Prostate gland (tissue), 1 donor: ENCODE results near the gene COPG1.

ENCODE experiments used
- POLR2A ChIP-seq: fragments of 450-650 bp; IDR thresholded peaks from one replicate; pipeline ENCODE4 v1.6.1; 2016; ENCODE audit warnings: antibody characterized with exemption, mild to moderate bottlenecking
- POLR2AphosphoS5 ChIP-seq: sonication (generic); formaldehyde crosslinking; IDR thresholded peaks from one replicate; pipeline ENCODE4 v1.6.1; 2017; ENCODE audit warnings: antibody characterized with exemption

DNA sequence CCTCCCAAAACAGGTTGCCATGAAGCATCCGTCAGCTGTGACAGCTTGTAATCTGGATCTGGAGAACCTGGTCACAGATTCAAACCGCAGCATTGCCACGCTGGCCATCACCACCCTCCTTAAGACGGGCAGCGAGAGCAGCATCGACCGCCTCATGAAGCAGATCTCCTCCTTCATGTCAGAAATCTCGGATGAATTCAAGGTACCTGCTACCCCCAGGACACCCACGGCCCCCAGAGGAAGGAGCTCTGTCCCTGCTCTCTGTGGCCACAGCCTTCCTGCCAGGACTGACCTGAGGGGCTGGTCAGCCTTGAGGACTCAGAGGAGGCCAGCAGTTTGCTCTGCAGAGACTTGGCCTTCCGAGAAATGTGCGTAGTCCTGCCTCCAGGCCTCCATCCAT, 11.2 kb downstream of the COPG1 start:
- no peak for TF ChIP-seq POLR2A
- no peak for TF ChIP-seq POLR2AphosphoS5
